CD4-positive, alpha-beta memory T cell (primary cell): ENCODE results near the gene CRKL. TPM values are rescaled to one million over a fixed set of nuclear protein-coding genes. Genes with fewer than 3 reads are reported as not detected.
"Not testable (repeated sequence)": the region's sequence is repeated elsewhere in the genome, so short reads cannot be mapped to it uniquely, and the experiment has no call there.

Experiments
- CTCF ChIA-PET: fragments of 350-600 bp; sonication (Branson Sonifier 250); formaldehyde crosslinking; loops from one replicate; lab custom pipeline; 2021; ENCODE audit warnings: inconsistent platforms; ENCODE audit not compliant: partially characterized antibody; lab: Charles Lee
- POLR2A ChIA-PET: fragments of 350-600 bp; sonication (Branson Sonifier 250); formaldehyde crosslinking; loops from one replicate; lab custom pipeline; 2021; ENCODE audit not compliant: partially characterized antibody; lab: Charles Lee
- DNase-seq, 5 donors: peaks; one replicate each; pipeline versions ENCODE4 v3.0.0 to v3.0.0-alpha.2; 2020 to 2022; ENCODE audit warnings: mixed read lengths in 1 of 5
- H3K27ac ChIP-seq: one replicate; pipeline ENCODE4 v1.7.0; 2013; ENCODE audit warnings: low read depth, low read length
- H3K27me3 ChIP-seq: 2 replicates; pipeline ENCODE4 v1.7.0; 2013; ENCODE audit warnings: mild to moderate bottlenecking, low read length, moderate library complexity; ENCODE audit not compliant: insufficient read depth
- H3K36me3 ChIP-seq: 2 replicates; pipeline ENCODE4 v1.7.0; 2013; ENCODE audit warnings: mild to moderate bottlenecking, low read length, moderate library complexity; ENCODE audit not compliant: insufficient read depth
- H3K4me1 ChIP-seq: 2 replicates; pipeline ENCODE4 v1.7.0; 2013; ENCODE audit warnings: mild to moderate bottlenecking, low read length, moderate library complexity; ENCODE audit not compliant: insufficient read depth
- H3K4me3 ChIP-seq, 2 donors: one replicate each; pipeline ENCODE4 v1.7.0; 2013; ENCODE audit warnings: low read length in 2 of 2, mild to moderate bottlenecking in 1 of 2
- H3K9me3 ChIP-seq, 2 donors: one replicate each; pipeline ENCODE4 v1.7.0; 2013; ENCODE audit warnings: low read length in 2 of 2, control low read depth in 1 of 2; ENCODE audit not compliant: control insufficient read depth in 1 of 2
- H3K27ac Mint-ChIP-seq, 7 donors: one replicate each; pipeline ENCODE4 v1.8.0; 2020 to 2021; ENCODE audit warnings: mixed read lengths in 7 of 7, mild to moderate bottlenecking in 6 of 7, inconsistent platforms in 3 of 7, moderate library complexity in 3 of 7
- H3K27me3 Mint-ChIP-seq, 2 donors: one replicate each; pipeline ENCODE4 v1.8.0; 2020 to 2021; ENCODE audit warnings: mixed read lengths in 2 of 2
- H3K36me3 Mint-ChIP-seq, 2 donors: one replicate each; pipeline ENCODE4 v1.8.0; 2020 to 2021; ENCODE audit warnings: mixed read lengths in 2 of 2, inconsistent platforms in 1 of 2, mild to moderate bottlenecking in 1 of 2
- H3K4me1 Mint-ChIP-seq, 4 donors: one replicate each; pipeline ENCODE4 v1.8.0; 2020 to 2021; ENCODE audit warnings: mixed read lengths in 4 of 4, mild to moderate bottlenecking in 1 of 4
- H3K4me3 Mint-ChIP-seq, 8 donors: one replicate each; pipeline ENCODE4 v1.8.0; 2020 to 2021; ENCODE audit warnings: mixed read lengths in 8 of 8, mild to moderate bottlenecking in 7 of 8, moderate library complexity in 6 of 8, inconsistent platforms in 3 of 8
- H3K9me3 Mint-ChIP-seq, 8 donors: one replicate each; pipeline ENCODE4 v1.8.0; 2020 to 2021; ENCODE audit warnings: mixed read lengths in 8 of 8, mild to moderate bottlenecking in 5 of 8, inconsistent platforms in 3 of 8, moderate library complexity in 1 of 8
- intact Hi-C: fragments of 100-400 bp; cut with micrococcal nuclease; formaldehyde crosslinking; loops from one replicate; pipeline ENCODE4 v1.15.1; 2023
- polyA plus RNA-seq, 2 donors: library from polyadenylated mRNA; unstranded; fragments of 300-500 nt; fragmentation: Illumina TruSeq; gene quantifications; one replicate each; pipeline ENCODE4 v1.2.3, GENCODE V29; 2021
- total RNA-seq, 2 experiments: library from RNA; stranded (reverse); gene quantifications; one replicate each; pipeline ENCODE4 v1.2.3, GENCODE V29; 2021

Gene CRKL
- total and polyA plus RNA-seq, 4 experiments from 2014 or later, result 39.9 to 86.5 (median 68.2) TPM

DNA sequence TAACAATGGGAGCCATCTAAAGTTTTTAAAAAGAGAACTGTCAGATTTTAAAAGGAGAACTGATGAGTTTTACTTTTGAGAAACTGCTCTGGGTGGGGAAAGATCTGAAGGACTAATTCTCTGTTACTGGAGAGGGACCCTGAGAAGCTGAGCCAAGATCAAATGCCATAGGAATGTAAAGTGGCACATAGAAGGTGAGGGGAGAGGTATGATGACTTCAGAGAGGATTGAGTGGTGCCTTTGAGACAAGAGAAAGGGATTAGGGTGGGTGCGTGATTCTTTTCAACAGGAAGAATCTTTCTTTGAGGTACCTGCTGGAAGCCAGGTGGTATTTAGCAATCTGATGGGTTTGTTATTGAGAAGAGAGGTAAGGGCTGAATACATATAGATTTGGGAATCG is 9.0 kb downstream of the CRKL start:
- Mint-ChIP-seq H3K27ac (peak overlapping the region in 6 of 7 donors; percentile 1 to 62 (median 30)), H3K4me1 (peaks cover 32 to 76% (median 58%) of the 10 kb centered on the region in 4 donors), H3K36me3 (peaks cover 16 to 18% of the 10 kb centered on the region in 2 donors), H3K4me3 (peak overlapping the region in 5 of 8 donors; percentile 13 to 68 (median 53)), H3K27me3 (no peaks in the 10 kb centered on the region), H3K9me3 (no peaks in the 10 kb centered on the region)
- H3K9me3 ChIP-seq, result no peaks in the 10 kb centered on the region
- peaks cover 81% of the 10 kb centered on the region for H3K4me1 ChIP-seq
- peaks cover 12% of the 10 kb centered on the region for H3K36me3 ChIP-seq
- DNase-seq, result no peak
- H3K27ac ChIP-seq, result no peak overlapping the region
- no peaks in the 10 kb centered on the region for H3K27me3 ChIP-seq
- intact Hi-C loops, result no loop called here
- H3K4me3 ChIP-seq, result no peak overlapping the region
- ChIA-PET POLR2A (no interaction called here), CTCF (interaction anchor here (1.4 to 2.0 kb wide), 2 partner anchors 9 to 34 kb away, joined by 5 read pairs; partner anchors contain the start of gene CRKL)

DNA sequence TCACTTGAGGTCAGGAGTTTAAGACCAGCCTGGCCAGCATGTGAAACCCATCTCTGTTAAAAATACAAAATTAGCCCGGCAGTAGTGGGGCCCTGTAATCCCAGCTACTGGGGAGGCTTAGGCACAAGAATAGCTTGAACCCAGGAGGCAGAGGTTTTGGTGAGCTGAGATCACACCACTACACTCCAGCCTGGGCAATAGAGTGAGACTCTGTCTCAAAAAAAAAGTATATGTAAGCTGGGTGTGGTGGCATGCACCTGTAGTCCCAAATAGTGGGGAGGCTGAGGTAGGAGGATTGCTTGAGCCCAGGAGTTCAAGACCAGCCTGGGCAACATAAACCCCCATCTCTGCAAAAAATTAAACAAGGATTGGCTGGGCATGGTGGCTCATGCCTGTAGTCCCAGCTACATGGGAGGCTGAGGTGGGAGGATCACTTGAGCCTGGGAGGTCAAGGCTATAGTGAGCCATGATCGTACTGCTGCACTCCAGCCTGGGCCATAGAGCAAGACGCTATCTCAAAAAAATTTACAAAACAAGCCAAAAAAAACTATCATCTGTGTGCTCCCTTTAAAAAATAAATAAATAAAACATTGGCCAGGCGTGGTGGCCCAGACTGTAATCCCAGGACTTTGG is 10.8 kb downstream of the CRKL start:
- no peak overlapping the region for H3K4me3 ChIP-seq
- peaks cover 78% of the 10 kb centered on the region for H3K4me1 ChIP-seq
- H3K4me1 Mint-ChIP-seq, result peaks cover 30 to 77% (median 57%) of the 10 kb centered on the region in 4 donors
- H3K9me3 Mint-ChIP-seq, result no peaks in the 10 kb centered on the region
- H3K36me3 Mint-ChIP-seq, result peaks cover 11 to 17% of the 10 kb centered on the region in 2 donors
- peak in 1 of 5 donors; percentile 35 for DNase-seq
- intact Hi-C loops, result no loop called here
- ChIA-PET POLR2A (no interaction called here), CTCF (no interaction called here)
- H3K36me3 ChIP-seq, result peaks cover 24% of the 10 kb centered on the region
- H3K27ac ChIP-seq, result no peak overlapping the region
- peak overlapping the region in 2 of 7 donors; percentile 10 to 70 for H3K27ac Mint-ChIP-seq
- H3K9me3 ChIP-seq, result no peaks in the 10 kb centered on the region
- H3K4me3 Mint-ChIP-seq, result peak overlapping the region in 1 of 8 donors; percentile 15
- no peaks in the 10 kb centered on the region for H3K27me3 ChIP-seq
- H3K27me3 Mint-ChIP-seq, result no peaks in the 10 kb centered on the region

DNA sequence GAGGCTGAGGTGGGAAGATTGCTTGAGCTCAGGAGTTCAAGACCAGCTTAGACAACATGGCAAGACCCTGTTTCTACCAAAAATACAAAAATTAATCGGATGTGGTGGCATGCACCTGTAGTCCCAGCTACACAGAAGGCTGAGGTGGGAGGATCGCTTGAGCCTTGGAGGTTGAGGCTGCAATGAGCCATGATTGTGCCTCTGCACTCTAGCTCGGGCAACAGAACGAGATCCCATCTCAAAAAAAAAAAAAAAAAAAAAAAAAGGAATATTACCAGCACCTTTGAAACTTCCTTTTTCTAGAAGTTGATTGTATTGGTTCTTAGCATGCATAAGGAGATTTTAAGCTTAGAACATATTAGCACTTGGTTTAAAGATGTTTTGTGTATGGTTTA is 11.4 kb downstream of the CRKL start:
- Mint-ChIP-seq H3K4me3 (peak overlapping the region in 2 of 8 donors; percentile 4 to 38), H3K27ac (peak overlapping the region in 2 of 7 donors; percentile 10 to 46), H3K9me3 (no peaks in the 10 kb centered on the region), H3K27me3 (no peaks in the 10 kb centered on the region), H3K4me1 (peaks cover 30 to 81% (median 57%) of the 10 kb centered on the region in 4 donors), H3K36me3 (peaks cover 11 to 17% of the 10 kb centered on the region in 2 donors)
- no peak overlapping the region for H3K4me3 ChIP-seq
- H3K27ac ChIP-seq, result no peak overlapping the region
- H3K36me3 ChIP-seq, result peaks cover 25% of the 10 kb centered on the region
- peaks cover 75% of the 10 kb centered on the region for H3K4me1 ChIP-seq
- H3K9me3 ChIP-seq, result no peaks in the 10 kb centered on the region
- ChIA-PET POLR2A (no interaction called here), CTCF (no interaction called here)
- H3K27me3 ChIP-seq, result no peaks in the 10 kb centered on the region
- no peak for DNase-seq
- intact Hi-C loops, result no loop called here

DNA sequence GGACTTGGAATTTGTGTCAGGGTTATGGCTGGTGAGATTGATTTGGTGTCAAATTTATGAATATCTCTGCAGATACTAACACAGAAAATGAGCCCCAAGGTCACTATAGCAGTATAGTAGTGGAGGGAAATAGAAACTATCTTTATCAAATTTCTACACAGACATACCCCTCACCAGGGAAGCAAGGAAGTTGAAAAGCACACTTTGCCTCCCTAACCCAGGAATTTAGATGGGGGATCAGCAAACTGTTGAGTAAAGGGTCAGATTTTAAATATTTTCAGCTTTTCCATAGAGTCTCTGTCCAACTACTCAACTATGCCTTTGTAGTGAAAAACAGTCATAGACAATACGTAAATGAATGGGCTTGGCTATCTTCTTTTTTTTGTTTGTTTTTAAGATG is 12.8 kb downstream of the CRKL start:
- Mint-ChIP-seq H3K4me1 (peaks cover 35 to 80% (median 59%) of the 10 kb centered on the region in 4 donors), H3K9me3 (no peaks in the 10 kb centered on the region), H3K27ac (peak overlapping the region in 4 of 7 donors; percentile 2 to 10 (median 4)), H3K36me3 (peaks cover 20 to 30% of the 10 kb centered on the region in 2 donors), H3K4me3 (peak overlapping the region in 2 of 8 donors; percentile 13 to 28), H3K27me3 (no peaks in the 10 kb centered on the region)
- Histone ChIP-seq H3K9me3 (no peaks in the 10 kb centered on the region), H3K4me3 (no peak overlapping the region), H3K4me1 (peaks cover 75% of the 10 kb centered on the region), H3K27me3 (no peaks in the 10 kb centered on the region), H3K27ac (no peak overlapping the region), H3K36me3 (peaks cover 29% of the 10 kb centered on the region)
- no peak for DNase-seq
- CTCF ChIA-PET, result no interaction called here
- intact Hi-C loops, result no loop called here
- POLR2A ChIA-PET, result interaction anchor here (1.5 kb wide), 1 partner anchor 10 kb away, joined by 4 read pairs; no protein-coding TSS in a partner anchor

DNA sequence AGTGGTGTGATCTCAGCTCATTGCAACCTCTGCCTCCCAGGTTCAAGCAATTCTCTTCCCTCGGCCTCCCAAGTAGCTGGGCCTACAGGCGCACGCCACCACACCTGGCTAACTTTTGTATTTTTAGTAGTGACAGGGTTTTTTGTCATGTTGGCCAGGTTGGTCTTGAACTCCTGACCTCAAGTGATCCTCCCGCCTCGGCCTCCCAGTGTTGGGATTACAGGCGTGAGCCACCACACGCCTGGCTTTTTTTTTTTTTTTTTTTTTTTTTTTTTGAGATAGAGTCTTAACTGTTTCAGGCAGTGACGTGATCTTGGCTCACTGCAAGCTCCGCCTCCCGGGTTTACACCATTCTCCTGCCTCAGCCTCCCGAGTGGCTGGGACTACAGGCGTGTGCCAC is 13.2 kb downstream of the CRKL start:
- H3K27me3 ChIP-seq, CTCF ChIA-PET, H3K9me3 Mint-ChIP-seq, H3K27ac ChIP-seq, intact Hi-C loops, H3K9me3 ChIP-seq, H3K27me3 Mint-ChIP-seq, DNase-seq, H3K4me3 ChIP-seq: not testable (repeated sequence)
- POLR2A ChIA-PET, result interaction anchor here (1.5 kb wide), 1 partner anchor 10 kb away, joined by 4 read pairs; no protein-coding TSS in a partner anchor
- Histone ChIP-seq H3K36me3 (peaks cover 29% of the 10 kb centered on the region), H3K4me1 (peaks cover 75% of the 10 kb centered on the region)
- Mint-ChIP-seq H3K4me1 (peaks cover 32 to 80% (median 58%) of the 10 kb centered on the region in 4 donors), H3K36me3 (peaks cover 20 to 35% of the 10 kb centered on the region in 2 donors), H3K4me3 (peak overlapping the region in 3 of 8 donors; percentile 15 to 28 (median 22)), H3K27ac (peak overlapping the region in 2 of 7 donors; percentile 37 to 73)

DNA sequence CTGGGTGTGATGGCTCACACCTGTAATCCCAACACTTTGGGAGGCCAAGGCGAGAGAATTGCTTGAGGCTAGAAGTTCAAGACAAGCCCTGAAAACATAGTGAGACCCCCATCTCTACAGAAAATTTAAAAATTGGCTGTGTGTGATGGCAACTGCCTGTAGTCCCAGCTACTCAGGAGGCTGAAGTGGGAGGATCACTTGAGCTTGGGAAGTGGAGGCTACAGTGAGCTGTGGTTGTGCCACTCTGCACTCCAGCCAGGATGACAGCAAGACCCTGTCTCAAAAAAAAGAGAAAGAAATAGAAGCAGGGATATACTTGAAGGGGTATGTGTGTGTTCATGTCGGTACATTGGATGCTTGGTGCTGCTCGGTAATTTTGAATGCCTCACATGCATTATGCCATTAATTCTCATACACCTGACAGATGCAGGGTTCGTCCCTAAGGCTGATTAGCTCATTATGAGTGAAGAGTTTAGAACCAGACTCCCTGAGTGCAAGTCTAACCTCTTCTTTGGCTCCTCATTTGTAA is 14.0 kb downstream of the CRKL start:
- Histone ChIP-seq H3K36me3 (peaks cover 33% of the 10 kb centered on the region), H3K9me3 (no peaks in the 10 kb centered on the region), H3K27ac (no peak overlapping the region), H3K4me3 (no peak overlapping the region), H3K27me3 (no peaks in the 10 kb centered on the region), H3K4me1 (peaks cover 75% of the 10 kb centered on the region)
- intact Hi-C loops, result no loop called here
- DNase-seq, result no peak
- H3K27ac Mint-ChIP-seq, result peak overlapping the region in 4 of 7 donors; percentile 16 to 66 (median 39)
- POLR2A ChIA-PET, result interaction anchor here (1.5 kb wide), 1 partner anchor 11 kb away, joined by 4 read pairs; no protein-coding TSS in a partner anchor
- peaks cover 29 to 80% (median 56%) of the 10 kb centered on the region in 4 donors for H3K4me1 Mint-ChIP-seq
- H3K4me3 Mint-ChIP-seq, result no peak overlapping the region
- H3K36me3 Mint-ChIP-seq, result peaks cover 24 to 37% of the 10 kb centered on the region in 2 donors
- H3K27me3 Mint-ChIP-seq, result no peaks in the 10 kb centered on the region
- CTCF ChIA-PET, result interaction anchor here (1.4 kb wide), 1 partner anchor 14 kb away, joined by 4 read pairs; the partner anchor contains the start of gene CRKL
- no peaks in the 10 kb centered on the region for H3K9me3 Mint-ChIP-seq

DNA sequence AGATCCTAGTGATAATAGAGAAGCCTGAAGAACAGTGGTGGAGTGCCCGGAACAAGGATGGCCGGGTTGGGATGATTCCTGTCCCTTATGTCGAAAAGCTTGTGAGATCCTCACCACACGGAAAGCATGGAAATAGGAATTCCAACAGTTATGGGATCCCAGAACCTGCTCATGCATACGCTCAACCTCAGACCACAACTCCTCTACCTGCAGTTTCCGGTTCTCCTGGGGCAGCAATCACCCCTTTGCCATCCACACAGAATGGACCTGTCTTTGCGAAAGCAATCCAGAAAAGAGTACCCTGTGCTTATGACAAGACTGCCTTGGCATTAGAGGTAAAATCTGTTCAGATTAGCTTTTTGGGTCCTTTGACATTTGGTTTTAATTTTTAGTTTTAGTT is 16.7 kb downstream of the CRKL start:
- H3K27me3 ChIP-seq, result no peaks in the 10 kb centered on the region
- Mint-ChIP-seq H3K27ac (peak overlapping the region in 2 of 7 donors; percentile 12 to 65), H3K4me3 (peak overlapping the region in 2 of 8 donors; percentile 7 to 52), H3K9me3 (no peaks in the 10 kb centered on the region), H3K36me3 (peaks cover 34 to 52% of the 10 kb centered on the region in 2 donors), H3K4me1 (peaks cover 44 to 89% (median 66%) of the 10 kb centered on the region in 4 donors), H3K27me3 (no peaks in the 10 kb centered on the region)
- intact Hi-C loops, result no loop called here
- peaks cover 80% of the 10 kb centered on the region for H3K4me1 ChIP-seq
- POLR2A ChIA-PET, result interaction anchor here (1.2 kb wide), 1 partner anchor 17 kb away, joined by 4 read pairs; the partner anchor contains the start of gene CRKL
- H3K9me3 ChIP-seq, result no peaks in the 10 kb centered on the region
- CTCF ChIA-PET, result no interaction called here
- H3K27ac ChIP-seq, result no peak overlapping the region
- no peak for DNase-seq
- H3K36me3 ChIP-seq, result peaks cover 37% of the 10 kb centered on the region
- H3K4me3 ChIP-seq, result no peak overlapping the region
